Activated CD8-positive, alpha-beta memory T cell treated with anti-CD3 and anti-CD28 coated beads, Interleukin-2, amount 50 U/mL, for 48 hours (primary cell): ENCODE measurements around the gene PRM1.

ENCODE experiments used
- DNase-seq: peaks from one replicate; pipeline ENCODE4 v3.0.0-alpha.2; 2020

The PRM1 gene

DNA sequence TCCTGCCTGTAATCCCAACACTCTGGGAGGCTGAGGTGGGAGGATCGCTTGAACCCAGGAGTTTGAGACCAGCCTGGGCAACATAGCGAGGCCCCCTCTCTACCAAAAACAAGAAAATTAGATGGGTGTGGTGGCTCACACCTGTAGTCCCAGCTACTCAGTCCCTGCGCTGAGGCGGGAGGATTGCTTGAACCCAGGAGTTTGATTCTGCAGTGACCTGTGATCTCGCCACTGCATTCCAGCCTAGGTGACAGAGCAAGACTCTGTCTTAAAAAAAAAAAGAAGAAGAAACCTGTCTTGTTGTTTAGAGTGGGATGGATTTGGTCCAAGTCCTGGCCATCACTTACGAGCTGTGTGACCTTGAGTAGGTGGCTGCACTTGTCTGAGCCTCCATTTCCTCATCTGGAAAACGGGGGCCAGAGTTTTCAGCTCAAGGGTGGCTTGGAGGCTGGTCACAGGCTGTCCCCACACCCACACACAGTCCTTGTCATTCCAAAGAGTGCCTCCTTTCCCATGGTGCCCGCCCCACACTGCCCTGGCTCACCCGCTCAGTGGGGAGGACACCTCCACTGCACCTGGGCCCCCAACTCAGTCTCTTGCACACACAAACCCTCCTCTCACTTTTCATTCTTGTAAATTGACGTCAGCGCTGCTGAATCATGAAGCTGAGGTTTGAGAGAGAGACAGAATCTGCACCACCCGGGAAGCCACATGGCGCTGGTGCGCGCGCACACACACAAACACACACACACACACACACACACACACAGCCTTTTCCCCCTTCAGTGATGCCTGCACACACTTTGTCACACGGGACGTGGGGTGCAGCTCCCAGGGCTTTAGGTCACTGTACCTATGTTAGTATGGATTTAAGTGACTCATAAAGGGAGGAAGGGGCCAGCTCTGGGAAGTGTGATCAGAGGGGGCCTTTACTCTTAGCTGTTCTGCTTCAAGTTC, 29.3 kb downstream of the PRM1 start:
- peak; percentile 94 for DNase-seq

GRCh38 chr16:11250786-11251524, 30.2 kb downstream of the PRM1 start:
- peak; percentile 71 for DNase-seq

GRCh38 chr16:11250091-11250785, 30.9 kb downstream of the PRM1 start:
- DNase-seq: peak; percentile 82

DNA sequence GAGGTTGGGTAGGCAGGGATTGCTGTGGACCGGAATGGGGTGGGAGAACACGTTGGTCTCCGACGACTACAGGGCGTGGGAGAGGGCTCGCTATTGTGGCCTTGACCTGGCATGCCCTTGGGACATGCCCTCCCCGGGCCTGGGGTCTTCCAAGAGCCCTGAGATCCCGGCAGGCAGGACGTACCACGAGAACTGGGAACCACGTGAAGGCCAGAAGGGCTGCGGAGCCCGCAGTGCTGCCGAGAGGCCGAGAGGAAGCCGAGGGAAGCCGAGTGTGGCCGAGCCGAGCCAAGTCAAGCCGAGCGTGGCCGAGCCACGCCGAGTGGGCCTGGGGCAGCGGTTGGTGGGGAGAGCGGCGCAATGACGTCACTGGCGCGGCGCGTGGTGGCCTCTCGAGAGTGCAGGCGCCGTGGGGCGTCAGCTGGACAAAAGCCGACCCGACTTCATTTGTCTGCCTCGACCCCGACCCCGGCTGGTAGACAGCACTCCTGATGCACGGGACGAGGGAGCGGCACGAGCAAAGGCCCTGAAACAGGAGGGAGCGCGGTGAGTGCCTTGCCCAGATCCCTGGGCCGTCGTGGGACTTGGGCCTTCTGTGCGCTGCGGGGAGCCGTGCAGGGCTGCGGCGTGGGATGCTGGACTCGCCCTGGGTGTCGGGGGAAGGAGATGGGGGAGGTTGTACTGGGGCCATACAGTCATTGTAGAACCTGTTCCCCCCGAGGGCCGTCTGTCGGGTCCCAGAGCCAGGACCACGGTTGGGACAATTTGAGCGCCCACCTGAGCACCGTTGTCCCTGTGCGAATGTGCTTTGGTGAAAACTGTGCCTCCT, 31.7 kb downstream of the PRM1 start:
- DNase-seq: peak; percentile 82

GRCh38 chr16:11248133-11248532, 33.0 kb downstream of the PRM1 start:
- no peak for DNase-seq

DNA sequence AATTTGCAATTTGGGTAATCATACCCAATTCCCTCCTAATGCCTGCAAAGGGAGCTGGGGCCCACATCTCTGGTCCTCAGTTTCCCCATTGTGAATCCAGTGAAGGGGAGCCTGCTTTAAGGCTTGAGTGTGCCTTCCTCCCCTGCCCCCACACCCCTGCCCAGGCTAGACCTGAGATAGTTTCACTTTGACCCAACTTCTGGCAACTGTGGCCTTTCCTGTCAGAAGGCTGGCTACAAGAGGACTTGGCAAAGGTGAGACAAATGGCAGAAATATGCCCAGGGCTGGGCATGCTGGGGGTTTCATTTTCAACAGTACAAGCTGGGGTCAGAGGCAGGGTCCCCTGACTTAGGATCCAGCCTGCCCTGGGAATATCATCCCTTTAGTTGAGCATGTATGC, 35.1 kb downstream of the PRM1 start:
- DNase-seq: peak; percentile 67

GRCh38 chr16:11245222-11245737, 35.9 kb downstream of the PRM1 start:
- no peak for DNase-seq

GRCh38 chr16:11242658-11243057, 38.5 kb downstream of the PRM1 start:
- DNase-seq: no peak

- DNase-seq: no peak
These were observed 39.5 kb downstream of the PRM1 start for GRCh38 chr16:11241480-11242204.

- no peak for DNase-seq
These were observed 40.3 kb downstream of the PRM1 start for GRCh38 chr16:11240636-11241473.

DNA sequence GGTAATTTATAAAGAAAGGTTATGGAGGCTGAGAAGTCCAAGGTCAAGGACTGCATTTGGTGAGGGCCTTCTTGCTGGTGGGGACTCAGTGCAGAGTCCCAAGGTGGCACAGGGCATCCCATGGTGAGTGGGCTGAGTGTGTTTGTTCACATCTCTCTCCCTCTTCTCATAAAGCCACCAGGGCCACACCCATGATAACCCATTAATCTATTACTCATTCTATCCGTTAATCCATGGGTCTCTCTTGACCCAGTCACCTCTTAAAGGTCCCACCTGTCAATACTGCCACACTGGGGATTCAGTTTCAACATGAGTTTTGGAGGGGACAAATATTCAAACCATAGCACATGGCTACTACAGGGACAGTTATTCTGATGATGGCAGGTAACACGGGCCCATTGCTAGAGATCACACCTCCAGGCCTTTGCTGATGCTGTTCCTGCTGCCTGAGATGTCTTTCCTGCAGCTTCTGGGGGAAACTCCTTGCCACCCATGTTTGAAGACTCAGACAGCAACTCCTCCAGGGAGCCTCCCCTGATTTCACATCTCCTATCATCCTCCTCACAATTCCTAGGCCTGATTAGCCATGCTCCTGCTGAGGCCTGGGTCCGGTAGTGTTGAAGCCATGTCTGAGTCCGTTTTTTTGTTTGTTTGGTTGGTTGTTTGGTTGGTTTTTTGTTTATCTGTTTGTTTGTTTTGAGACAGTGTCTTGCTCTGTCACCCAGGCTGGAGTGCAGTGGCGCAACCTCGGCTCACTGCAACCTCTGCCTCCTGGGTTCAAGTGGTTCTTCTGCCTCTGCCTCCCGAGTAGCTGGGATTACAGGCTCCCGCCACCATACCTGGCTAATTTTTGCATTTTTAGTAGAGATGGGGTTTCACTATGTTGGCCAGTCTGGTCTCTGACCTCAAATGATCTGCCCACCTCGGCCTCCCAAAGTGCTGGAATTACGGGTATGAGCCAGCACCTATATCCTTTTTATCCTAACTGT, 41.2 kb downstream of the PRM1 start:
- no peak for DNase-seq

GRCh38 chr16:11238272-11239202, 42.6 kb downstream of the PRM1 start:
- DNase-seq: no peak

- DNase-seq: peak; percentile 57
These were observed 44.5 kb downstream of the PRM1 start for GRCh38 chr16:11236461-11237254.

DNA sequence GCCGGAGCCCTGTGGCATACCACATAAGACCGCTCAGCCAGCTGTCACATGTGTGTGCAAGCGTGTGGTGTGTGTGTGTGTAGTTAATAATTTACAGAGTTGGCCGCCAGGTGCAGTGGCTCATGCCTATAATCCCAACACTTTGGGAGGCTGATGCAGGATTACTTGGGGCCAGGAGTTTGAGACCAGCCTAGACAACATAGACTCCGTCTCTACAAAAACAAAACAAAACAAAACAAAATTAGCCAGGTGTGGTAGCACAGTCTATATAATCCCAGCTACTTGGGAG, 45.5 kb downstream of the PRM1 start:
- no peak for DNase-seq

GRCh38 chr16:11234884-11235702, 46.0 kb downstream of the PRM1 start:
- peak; percentile 60 for DNase-seq

GRCh38 chr16:11233727-11234376, 47.3 kb downstream of the PRM1 start:
- DNase-seq: peak; percentile 85
